ENCODE results near the gene COX15.
A peak's percentile ranks its signal among the peaks of the same experiment; 100 is the strongest.

COX15 gene

GRCh38 chr10:99732033-99732842 lies at the start of gene COX15, which contains the start of gene CUTC:
TSS of gene COX15 (minus strand) at chr10:99732127. CDS start at chr10:99732049, 78 bp downstream.
TSS of gene CUTC (plus strand) at chr10:99732234. CDS start at chr10:99732349, 115 bp downstream.
- DNase-seq (ENCODE audit: low read depth) = peak; percentile 86
- TF ChIP-seq, protein P1, sequence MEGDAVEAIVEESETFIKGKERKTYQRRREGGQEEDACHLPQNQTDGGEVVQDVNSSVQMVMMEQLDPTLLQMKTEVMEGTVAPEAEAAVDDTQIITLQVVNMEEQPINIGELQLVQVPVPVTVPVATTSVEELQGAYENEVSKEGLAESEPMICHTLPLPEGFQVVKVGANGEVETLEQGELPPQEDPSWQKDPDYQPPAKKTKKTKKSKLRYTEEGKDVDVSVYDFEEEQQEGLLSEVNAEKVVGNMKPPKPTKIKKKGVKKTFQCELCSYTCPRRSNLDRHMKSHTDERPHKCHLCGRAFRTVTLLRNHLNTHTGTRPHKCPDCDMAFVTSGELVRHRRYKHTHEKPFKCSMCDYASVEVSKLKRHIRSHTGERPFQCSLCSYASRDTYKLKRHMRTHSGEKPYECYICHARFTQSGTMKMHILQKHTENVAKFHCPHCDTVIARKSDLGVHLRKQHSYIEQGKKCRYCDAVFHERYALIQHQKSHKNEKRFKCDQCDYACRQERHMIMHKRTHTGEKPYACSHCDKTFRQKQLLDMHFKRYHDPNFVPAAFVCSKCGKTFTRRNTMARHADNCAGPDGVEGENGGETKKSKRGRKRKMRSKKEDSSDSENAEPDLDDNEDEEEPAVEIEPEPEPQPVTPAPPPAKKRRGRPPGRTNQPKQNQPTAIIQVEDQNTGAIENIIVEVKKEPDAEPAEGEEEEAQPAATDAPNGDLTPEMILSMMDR (IDR thresholded peaks at IDR 0.05; ENCODE audit: low read depth, low read length, missing control alignments) = peak; percentile 65
- peak within 1 kb of the TSS; percentile 81 for H3K4me3 ChIP-seq (ENCODE audit: low read depth, low read length)

DNA sequence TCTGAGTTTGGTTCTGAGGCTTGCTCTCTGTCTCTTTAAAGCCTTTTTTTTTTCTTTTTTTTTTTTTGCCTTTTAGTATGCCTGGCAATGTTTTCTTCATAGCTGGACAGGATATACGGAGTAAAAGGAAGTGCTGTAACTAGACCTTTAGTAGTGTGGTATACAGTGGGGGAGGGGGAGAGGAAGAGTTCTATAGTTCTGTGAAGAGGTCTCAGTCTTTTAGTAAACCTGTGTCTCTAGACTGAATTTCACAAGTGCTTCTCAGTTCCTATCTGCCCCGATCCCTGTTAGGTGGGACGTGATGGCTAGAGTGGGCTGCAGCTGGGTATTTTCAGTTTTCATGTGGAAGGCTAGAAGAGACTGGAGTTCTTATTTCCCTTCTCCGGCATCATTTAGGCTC lies 47.4 kb upstream of the COX15 start:
- TF ChIP-seq, protein P1 (IDR thresholded peaks at IDR 0.05; ENCODE audit: low read depth, low read length, missing control alignments) = no peak
- H3K4me3 ChIP-seq (ENCODE audit: low read depth, low read length) = no peak overlapping the region
- no peak for DNase-seq (ENCODE audit: low read depth)

DNA sequence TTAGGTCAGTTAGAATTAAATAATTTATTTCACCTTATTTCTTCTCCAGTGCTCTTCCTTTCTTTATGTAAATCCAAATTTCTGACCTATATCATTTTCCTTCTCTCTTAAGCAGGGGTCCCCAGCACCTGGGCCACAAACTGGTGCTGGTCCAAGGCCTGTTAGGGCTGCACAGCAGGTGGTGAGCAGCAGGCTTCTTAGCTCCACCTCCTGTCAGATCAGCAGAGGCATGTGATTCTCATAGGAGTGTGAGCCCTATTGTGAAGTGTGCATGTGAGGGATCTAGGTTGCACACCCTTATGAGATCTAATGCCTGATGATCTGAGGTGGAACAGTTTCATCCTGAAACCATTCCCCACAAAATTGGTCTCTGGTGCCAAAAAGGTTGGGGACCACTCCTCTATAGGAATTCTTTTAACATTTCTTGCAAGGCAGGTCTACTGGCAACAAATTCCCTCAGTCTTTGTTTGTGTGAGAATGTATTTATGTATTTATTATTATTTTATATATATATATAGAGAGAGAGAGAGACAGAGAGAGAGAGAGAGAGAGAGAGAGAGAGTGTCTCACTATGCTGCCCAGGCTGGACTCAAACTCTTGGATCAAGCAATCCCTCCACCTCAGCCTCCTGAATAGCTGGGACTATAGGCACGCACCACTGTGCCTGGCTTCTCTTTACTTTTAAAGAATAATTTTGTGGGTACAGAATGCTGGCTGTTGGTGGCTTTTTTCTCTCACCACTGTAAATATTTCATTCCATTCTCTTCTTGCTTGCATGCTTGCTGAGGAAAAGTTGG lies 46.2 kb upstream of the COX15 start:
- peak; percentile 19 for DNase-seq (ENCODE audit: low read depth)
- no peak overlapping the region for H3K4me3 ChIP-seq (ENCODE audit: low read depth, low read length)
- TF ChIP-seq, protein P1 (IDR thresholded peaks at IDR 0.05; ENCODE audit: low read depth, low read length, missing control alignments) = no peak

GRCh38 chr10:99775850-99776249 lies 43.9 kb upstream of the COX15 start:
- DNase-seq (ENCODE audit: low read depth) = no peak
- H3K4me3 ChIP-seq (ENCODE audit: low read depth, low read length) = no peak overlapping the region
- TF ChIP-seq, protein P1 (IDR thresholded peaks at IDR 0.05; ENCODE audit: low read depth, low read length, missing control alignments) = no peak

GRCh38 chr10:99770408-99771045 lies 38.6 kb upstream of the COX15 start:
- TF ChIP-seq, protein P1 (IDR thresholded peaks at IDR 0.05; ENCODE audit: low read depth, low read length, missing control alignments) = no peak
- no peak for DNase-seq (ENCODE audit: low read depth)
- no peak overlapping the region for H3K4me3 ChIP-seq (ENCODE audit: low read depth, low read length)

GRCh38 chr10:99769706-99770105 lies 37.8 kb upstream of the COX15 start:
- H3K4me3 ChIP-seq (ENCODE audit: low read depth, low read length) = no peak overlapping the region
- TF ChIP-seq, protein P1 (IDR thresholded peaks at IDR 0.05; ENCODE audit: low read depth, low read length, missing control alignments) = no peak
- DNase-seq (ENCODE audit: low read depth) = no peak

Data from GM12864 (cell line).